Neural cell (in vitro differentiated cells): ENCODE measurements around the gene AWAT2. TPM values are rescaled to one million over a fixed set of nuclear protein-coding genes. Genes with fewer than 3 reads are reported as not detected.

Experiments
- H2AFZ ChIP-seq: fragments of 200-600, 300-800 bp; sonication (generic), shearing (Covaris generic); 2 replicates; pipeline ENCODE4 v1.6.0; 2014; ENCODE audit warnings: low read depth, mild to moderate bottlenecking, antibody characterized with exemption, low read length, moderate library complexity
- H3F3A ChIP-seq: fragments of 200-600 bp; shearing (Covaris generic); 2 replicates; pipeline ENCODE4 v1.6.1; 2016; ENCODE audit warnings: mild to moderate bottlenecking, moderate library complexity, mixed read lengths, antibody characterized with exemption, low read length; ENCODE audit not compliant: insufficient read depth, poor library complexity, severe bottlenecking
- H3K27ac ChIP-seq: fragments of 200-600, 300-800 bp; sonication (generic), shearing (Covaris generic); 2 replicates; pipeline ENCODE4 v1.5.1; 2014; ENCODE audit warnings: mild to moderate bottlenecking, low read length, moderate library complexity
- H3K27me3 ChIP-seq: fragments of 300-800, 200-600 bp; sonication (generic), shearing (Covaris generic); 2 replicates; pipeline ENCODE4 v1.6.0; 2014; ENCODE audit warnings: mild to moderate bottlenecking, low read depth, low read length, moderate library complexity; ENCODE audit not compliant: insufficient read depth
- H3K36me3 ChIP-seq: fragments of 300-800, 200-600 bp; sonication (generic), shearing (Covaris generic); 2 replicates; pipeline ENCODE4 v1.5.1; 2014; ENCODE audit warnings: mild to moderate bottlenecking, antibody characterized with exemption, low read length, moderate library complexity; ENCODE audit not compliant: insufficient read depth
- H3K4me2 ChIP-seq: fragments of 300-800, 200-600 bp; sonication (generic), shearing (Covaris generic); 2 replicates; pipeline ENCODE4 v1.6.0; 2014; ENCODE audit warnings: mild to moderate bottlenecking, low read length
- H3K4me3 ChIP-seq: fragments of 300-800, 200-600 bp; sonication (generic), shearing (Covaris generic); 2 replicates; pipeline ENCODE4 v1.5.1; 2014; ENCODE audit warnings: mild to moderate bottlenecking, low read length, moderate library complexity
- H3K79me2 ChIP-seq: fragments of 200-600 bp; shearing (Covaris generic); replicated peaks from 2 replicates; pipeline ENCODE4 v1.6.0; 2014; ENCODE audit warnings: mild to moderate bottlenecking, low read length, moderate library complexity; ENCODE audit not compliant: insufficient read depth
- H3K9ac ChIP-seq: fragments of 300-800, 200-600 bp; sonication (generic), shearing (Covaris generic); 2 replicates; pipeline ENCODE4 v1.6.1; 2016; ENCODE audit warnings: mild to moderate bottlenecking, low read length, mixed read lengths
- H3K9me2 ChIP-seq: fragments of 200-600 bp; shearing (Covaris generic); 2 replicates; pipeline ENCODE4 v1.6.1; 2016; ENCODE audit warnings: mild to moderate bottlenecking, low read length, mixed read lengths; ENCODE audit not compliant: insufficient read depth
- H3K9me3 ChIP-seq: fragments of 200-600, 300-800 bp; sonication (generic), shearing (Covaris generic); 2 replicates; pipeline ENCODE4 v1.6.1; 2016; ENCODE audit warnings: mild to moderate bottlenecking, mixed run types, low read length, moderate library complexity, mixed read lengths
- H4K20me1 ChIP-seq: fragments of 200-600 bp; shearing (Covaris generic); 2 replicates; pipeline ENCODE4 v1.6.1; 2016; ENCODE audit warnings: mild to moderate bottlenecking, mixed run types; ENCODE audit not compliant: insufficient read depth
- EP300 ChIP-seq: fragments of 450-650 bp; conservative IDR thresholded peaks from 2 replicates; pipeline ENCODE4 v1.6.1; 2014; ENCODE audit warnings: antibody characterized with exemption, mild to moderate bottlenecking, moderate library complexity; ENCODE audit not compliant: poor library complexity, severe bottlenecking
- EZH2 ChIP-seq: fragments of 200-600, 300-800 bp; shearing (Covaris generic), sonication (generic); IDR thresholded peaks from 2 replicates; pipeline ENCODE4 v1.6.1; 2014; ENCODE audit warnings: antibody characterized with exemption, low read length, borderline replicate concordance, mild to moderate bottlenecking; ENCODE audit not compliant: insufficient read depth, poor library complexity, severe bottlenecking
- MXI1 ChIP-seq: fragments of 450-650 bp; conservative IDR thresholded peaks from 2 replicates; pipeline ENCODE4 v1.6.1; 2014; ENCODE audit warnings: antibody characterized with exemption, mild to moderate bottlenecking; ENCODE audit not compliant: poor library complexity, severe bottlenecking
- POLR2AphosphoS5 ChIP-seq: IDR thresholded peaks from 2 replicates; pipeline ENCODE4 v1.6.1; 2012
- RAD21 ChIP-seq: fragments of 450-650 bp; conservative IDR thresholded peaks from 2 replicates; pipeline ENCODE4 v1.6.1; 2014; ENCODE audit warnings: antibody characterized with exemption, mild to moderate bottlenecking, moderate library complexity
- SMC3 ChIP-seq: fragments of 450-650 bp; conservative IDR thresholded peaks from 2 replicates; pipeline ENCODE4 v1.6.1; 2014; ENCODE audit warnings: antibody characterized with exemption, mild to moderate bottlenecking, moderate library complexity; ENCODE audit not compliant: poor library complexity
- TAF1 ChIP-seq: IDR thresholded peaks from 2 replicates; pipeline ENCODE4 v1.6.1; 2012; ENCODE audit warnings: low read depth
- polyA plus RNA-seq: library from polyadenylated mRNA; depleted of rRNA; stranded (reverse); fragments of >200 nt; gene quantifications from 2 replicates; pipeline ENCODE4 v1.2.3, GENCODE V29; 2014
- TF ChIP-seq, protein P1 (sequence below): fragments of 450-650 bp; IDR thresholded peaks from 2 replicates; pipeline ENCODE4 v1.5.1; 2014; ENCODE audit warnings: antibody characterized with exemption, mild to moderate bottlenecking, moderate library complexity; ENCODE audit not compliant: poor library complexity, severe bottlenecking
- TF ChIP-seq, protein P2 (sequence below): IDR thresholded peaks from 2 replicates; pipeline ENCODE4 v1.6.1; 2012; ENCODE audit warnings: borderline replicate concordance

AWAT2 gene
- polyA plus RNA-seq, 1 donor from 2014 or later = not detected

- Histone ChIP-seq H2AFZ (no peak overlapping the region), H3K27me3 (no peaks in the 10 kb centered on the region), H3K27ac (no peak overlapping the region), H3K36me3 (no peaks in the 10 kb centered on the region), H3K9me2 (no peaks in the 10 kb centered on the region), H3K9ac (no peak overlapping the region), H3F3A (no peaks in the 10 kb centered on the region), H3K79me2 (no peaks in the 10 kb centered on the region), H3K4me3 (no peak overlapping the region), H4K20me1 (no peaks in the 10 kb centered on the region), H3K4me2 (no peak overlapping the region), H3K9me3 (no peaks in the 10 kb centered on the region)
- TF ChIP-seq TAF1 (no peak), MXI1 (no peak), POLR2AphosphoS5 (no peak), RAD21 (no peak), EZH2 (no peak)
- TF ChIP-seq, protein P1, sequence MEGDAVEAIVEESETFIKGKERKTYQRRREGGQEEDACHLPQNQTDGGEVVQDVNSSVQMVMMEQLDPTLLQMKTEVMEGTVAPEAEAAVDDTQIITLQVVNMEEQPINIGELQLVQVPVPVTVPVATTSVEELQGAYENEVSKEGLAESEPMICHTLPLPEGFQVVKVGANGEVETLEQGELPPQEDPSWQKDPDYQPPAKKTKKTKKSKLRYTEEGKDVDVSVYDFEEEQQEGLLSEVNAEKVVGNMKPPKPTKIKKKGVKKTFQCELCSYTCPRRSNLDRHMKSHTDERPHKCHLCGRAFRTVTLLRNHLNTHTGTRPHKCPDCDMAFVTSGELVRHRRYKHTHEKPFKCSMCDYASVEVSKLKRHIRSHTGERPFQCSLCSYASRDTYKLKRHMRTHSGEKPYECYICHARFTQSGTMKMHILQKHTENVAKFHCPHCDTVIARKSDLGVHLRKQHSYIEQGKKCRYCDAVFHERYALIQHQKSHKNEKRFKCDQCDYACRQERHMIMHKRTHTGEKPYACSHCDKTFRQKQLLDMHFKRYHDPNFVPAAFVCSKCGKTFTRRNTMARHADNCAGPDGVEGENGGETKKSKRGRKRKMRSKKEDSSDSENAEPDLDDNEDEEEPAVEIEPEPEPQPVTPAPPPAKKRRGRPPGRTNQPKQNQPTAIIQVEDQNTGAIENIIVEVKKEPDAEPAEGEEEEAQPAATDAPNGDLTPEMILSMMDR = no peak
- TF ChIP-seq, protein P2, sequence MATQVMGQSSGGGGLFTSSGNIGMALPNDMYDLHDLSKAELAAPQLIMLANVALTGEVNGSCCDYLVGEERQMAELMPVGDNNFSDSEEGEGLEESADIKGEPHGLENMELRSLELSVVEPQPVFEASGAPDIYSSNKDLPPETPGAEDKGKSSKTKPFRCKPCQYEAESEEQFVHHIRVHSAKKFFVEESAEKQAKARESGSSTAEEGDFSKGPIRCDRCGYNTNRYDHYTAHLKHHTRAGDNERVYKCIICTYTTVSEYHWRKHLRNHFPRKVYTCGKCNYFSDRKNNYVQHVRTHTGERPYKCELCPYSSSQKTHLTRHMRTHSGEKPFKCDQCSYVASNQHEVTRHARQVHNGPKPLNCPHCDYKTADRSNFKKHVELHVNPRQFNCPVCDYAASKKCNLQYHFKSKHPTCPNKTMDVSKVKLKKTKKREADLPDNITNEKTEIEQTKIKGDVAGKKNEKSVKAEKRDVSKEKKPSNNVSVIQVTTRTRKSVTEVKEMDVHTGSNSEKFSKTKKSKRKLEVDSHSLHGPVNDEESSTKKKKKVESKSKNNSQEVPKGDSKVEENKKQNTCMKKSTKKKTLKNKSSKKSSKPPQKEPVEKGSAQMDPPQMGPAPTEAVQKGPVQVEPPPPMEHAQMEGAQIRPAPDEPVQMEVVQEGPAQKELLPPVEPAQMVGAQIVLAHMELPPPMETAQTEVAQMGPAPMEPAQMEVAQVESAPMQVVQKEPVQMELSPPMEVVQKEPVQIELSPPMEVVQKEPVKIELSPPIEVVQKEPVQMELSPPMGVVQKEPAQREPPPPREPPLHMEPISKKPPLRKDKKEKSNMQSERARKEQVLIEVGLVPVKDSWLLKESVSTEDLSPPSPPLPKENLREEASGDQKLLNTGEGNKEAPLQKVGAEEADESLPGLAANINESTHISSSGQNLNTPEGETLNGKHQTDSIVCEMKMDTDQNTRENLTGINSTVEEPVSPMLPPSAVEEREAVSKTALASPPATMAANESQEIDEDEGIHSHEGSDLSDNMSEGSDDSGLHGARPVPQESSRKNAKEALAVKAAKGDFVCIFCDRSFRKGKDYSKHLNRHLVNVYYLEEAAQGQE = no peak
These were observed 56.2 kb downstream of the AWAT2 start for GRCh38 chrX:69993494-69993893.

DNA sequence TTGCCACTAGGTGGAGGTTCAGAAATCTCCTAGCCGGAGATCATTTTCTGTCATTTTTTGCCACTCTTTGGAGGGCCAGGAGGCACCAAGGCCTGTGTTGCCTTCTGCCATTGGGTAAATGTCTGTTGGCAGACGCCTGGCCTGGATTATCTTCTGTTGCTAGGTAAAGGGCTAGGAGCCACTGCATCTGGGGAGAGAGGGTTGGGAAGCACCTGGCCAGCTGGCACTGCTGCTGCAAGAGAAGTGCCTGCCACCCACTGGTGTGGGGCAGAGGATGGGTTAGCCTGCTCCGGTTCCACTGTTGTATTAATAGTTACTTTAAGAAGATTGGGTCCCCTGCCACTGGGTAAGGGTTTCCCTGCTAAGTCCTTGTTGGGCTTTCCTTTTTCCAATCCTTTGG is 58.1 kb downstream of the AWAT2 start:
- Histone ChIP-seq H3K4me3 (no peak overlapping the region), H3K27ac (no peak overlapping the region), H3K9ac (no peak overlapping the region), H4K20me1 (no peaks in the 10 kb centered on the region), H3K27me3 (no peaks in the 10 kb centered on the region), H3K9me3 (no peaks in the 10 kb centered on the region), H2AFZ (no peak overlapping the region), H3K36me3 (no peaks in the 10 kb centered on the region), H3F3A (no peaks in the 10 kb centered on the region), H3K9me2 (no peaks in the 10 kb centered on the region), H3K4me2 (no peak overlapping the region), H3K79me2 (no peaks in the 10 kb centered on the region)
- TF ChIP-seq, protein P2 = no peak
- TF ChIP-seq MXI1 = no peak
- no peak for TF ChIP-seq SMC3
- TF ChIP-seq RAD21 = no peak
- no peak for TF ChIP-seq POLR2AphosphoS5
- TF ChIP-seq, protein P1 = no peak
- TF ChIP-seq EZH2 = no peak
- TF ChIP-seq TAF1 = no peak
- TF ChIP-seq EP300 = no peak
